GM21367 (cell line): Measurements from ENCODE around the gene PCTP.

ENCODE experiments used
- ATAC-seq: cut with Tn5 transposase; IDR thresholded peaks from one replicate; pipeline ENCODE4 v1.9.1; 2021; ENCODE audit not compliant: unreplicated experiment

PCTP gene

GRCh38 chr17:55727275-55727674 lies 23.6 kb upstream of the PCTP start:
- ATAC-seq: no peak

DNA sequence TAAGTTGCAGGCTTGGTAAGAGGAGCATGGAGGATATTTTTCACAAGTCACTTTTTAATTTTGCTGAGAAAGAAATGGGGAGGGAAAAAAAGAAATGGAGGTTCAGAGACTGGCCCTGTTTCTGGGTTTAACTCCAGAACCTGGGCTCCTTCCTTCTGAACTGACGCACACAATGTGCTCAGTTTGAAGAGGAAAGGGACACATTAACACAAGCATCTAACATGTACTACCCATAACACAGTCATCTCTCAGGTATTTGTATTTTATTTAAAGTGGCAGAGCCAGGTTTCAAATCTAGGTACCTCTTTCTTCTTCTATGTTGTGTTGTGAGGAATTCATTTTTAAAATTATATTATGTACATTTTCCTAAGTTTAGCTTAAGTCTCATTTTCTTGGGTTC lies 22.9 kb upstream of the PCTP start:
- no peak for ATAC-seq

DNA sequence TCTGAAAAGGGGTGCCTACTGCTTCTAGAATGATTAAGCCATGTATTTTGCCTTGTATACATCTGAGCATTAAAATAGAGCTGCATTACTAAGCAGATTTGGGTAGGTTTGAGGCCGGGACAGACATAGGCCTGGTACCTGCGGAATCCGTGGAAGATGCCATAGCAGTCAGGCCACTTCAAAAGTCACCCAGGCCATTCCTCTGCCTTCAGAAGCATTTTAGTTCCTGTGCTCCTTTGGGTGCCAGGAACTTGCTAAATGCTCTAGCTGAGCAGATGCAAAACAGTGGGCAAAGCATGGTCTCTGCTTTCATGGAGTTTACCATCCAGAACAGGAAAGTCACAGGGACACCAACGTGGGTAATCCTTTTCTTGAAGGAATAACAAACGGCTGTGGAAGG lies 22.5 kb upstream of the PCTP start:
- no peak for ATAC-seq

GRCh38 chr17:55728833-55729232 lies 22.0 kb upstream of the PCTP start:
- no peak for ATAC-seq

GRCh38 chr17:55729484-55729883 lies 21.4 kb upstream of the PCTP start:
- ATAC-seq: no peak

GRCh38 chr17:55730380-55730779 lies 20.5 kb upstream of the PCTP start:
- no peak for ATAC-seq

DNA sequence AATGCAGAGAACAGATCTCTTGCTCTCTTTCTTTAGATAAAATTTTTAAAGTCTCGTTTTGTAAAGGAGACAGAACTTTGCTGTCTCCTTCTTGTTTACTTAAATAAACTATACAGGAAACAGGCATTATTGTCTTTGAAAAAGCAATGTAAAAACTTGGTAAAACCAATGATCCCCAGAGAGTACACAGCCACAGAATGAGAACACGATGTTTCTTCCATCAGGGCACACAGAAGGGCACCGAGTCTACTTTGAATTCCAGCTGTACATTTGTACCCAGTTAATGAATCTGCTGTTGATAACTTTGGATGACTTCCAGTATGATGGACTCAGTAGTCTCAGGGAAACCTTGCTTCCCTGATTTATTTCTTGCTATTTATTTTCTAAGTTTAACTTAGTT lies 20.0 kb upstream of the PCTP start:
- no peak for ATAC-seq

DNA sequence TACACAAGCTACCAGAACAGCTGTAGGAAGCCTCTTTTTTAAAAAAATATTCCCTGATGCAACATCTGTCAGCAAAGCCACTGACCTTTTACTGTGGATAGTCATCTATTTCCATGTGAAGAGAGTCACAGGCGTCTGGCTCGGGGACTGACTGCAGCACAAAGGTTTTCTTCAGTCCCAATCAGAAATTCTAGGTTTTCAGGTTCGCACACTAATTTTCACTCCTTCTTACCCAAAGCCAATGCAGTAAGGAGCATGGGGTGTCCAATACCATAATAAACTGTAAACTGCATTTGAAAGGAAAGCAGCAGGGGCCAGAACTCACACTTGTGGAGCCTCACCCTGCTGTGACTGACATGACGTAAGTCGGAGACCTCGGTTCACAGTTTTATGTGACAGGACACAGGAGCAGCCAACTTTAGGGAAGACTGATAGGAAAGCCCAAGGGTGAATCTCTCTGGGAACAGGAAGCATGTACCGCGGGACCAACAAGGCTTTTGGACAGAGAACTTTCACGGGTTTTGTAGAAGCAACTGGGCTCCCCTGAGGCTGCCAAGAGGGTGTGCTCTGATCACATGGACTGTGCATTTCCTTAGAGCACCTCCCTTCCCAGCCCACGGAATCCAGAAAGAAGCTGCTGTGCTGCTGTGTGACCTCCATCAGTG lies 19.1 kb upstream of the PCTP start:
- no peak for ATAC-seq

GRCh38 chr17:55734128-55734781 lies 16.6 kb upstream of the PCTP start:
- no peak for ATAC-seq

DNA sequence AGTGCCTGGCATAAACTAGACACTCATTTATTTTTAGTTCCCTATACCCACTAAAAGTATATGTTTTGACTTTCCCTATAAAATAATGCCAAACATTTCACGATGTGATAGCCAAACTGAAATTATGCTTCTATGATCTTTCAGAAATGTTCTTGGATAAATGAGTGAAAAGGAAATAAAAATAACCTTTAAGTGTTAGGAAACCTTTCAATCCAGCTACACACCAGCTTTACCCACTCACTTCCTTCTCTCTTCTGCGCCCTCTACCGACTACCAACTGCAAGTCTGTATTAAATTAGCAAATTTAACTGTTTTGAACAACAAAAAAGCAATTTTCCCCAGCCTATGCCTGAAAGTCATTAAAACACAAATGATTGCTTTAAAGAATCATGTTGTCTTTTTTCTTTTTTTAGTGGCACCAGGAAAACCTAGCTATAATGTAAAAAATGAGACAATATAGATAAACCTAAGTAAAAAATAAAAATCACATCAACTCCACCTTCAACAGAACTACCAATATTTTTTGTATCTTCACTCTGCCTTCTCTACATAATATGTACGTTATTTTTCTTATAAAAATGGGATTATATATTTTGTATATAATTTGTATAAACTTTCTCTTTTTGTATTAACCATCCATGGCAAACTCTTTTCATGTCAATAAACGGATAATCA lies 15.0 kb upstream of the PCTP start:
- peak; percentile 55 for ATAC-seq

GRCh38 chr17:55737976-55738501 lies 12.8 kb upstream of the PCTP start:
- no peak for ATAC-seq

DNA sequence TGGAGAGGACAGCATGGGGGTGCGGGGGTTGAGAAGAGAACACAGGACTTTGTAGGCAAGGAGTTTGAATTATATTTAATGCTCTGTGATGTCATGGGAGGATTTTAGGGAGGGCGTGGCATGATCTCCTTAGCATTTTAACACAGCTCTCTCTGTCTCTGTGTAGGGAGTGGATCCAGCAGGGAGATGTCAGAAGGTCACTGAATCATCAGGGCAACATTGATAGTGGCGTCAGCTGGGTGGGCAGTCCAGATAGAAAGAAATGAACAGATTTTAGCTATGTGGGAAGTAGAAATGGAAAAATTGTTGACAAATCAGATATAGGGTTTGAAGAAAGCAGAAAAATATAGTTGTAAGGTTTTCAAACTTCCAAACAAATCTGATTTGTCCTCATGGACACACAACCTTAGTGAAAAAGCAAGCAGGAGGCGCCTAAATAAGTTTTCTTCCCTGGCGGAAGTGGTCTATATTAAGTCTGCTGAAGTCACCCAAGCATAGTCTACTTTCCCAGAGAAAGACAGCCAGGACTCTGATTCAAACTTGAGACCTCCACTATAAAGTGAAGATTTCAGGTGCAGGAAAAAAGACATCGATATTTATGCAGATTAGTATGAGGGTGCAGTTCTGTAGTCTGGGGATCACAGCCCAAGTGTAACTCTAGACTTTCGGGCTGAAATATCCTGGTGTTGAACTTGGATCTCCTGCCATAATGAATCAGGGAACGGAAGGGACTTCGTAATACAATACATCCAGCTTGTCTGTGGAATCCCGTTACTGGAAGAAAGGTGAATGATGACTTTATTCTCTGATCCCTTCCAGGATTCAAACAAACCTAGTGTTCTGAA lies 10.1 kb upstream of the PCTP start:
- ATAC-seq: no peak

- no peak for ATAC-seq
Observed at GRCh38 chr17:55741356-55741700, 9.5 kb upstream of the PCTP start.

- ATAC-seq: peak; percentile 95
Observed at GRCh38 chr17:55742272-55743102, 8.4 kb upstream of the PCTP start.

- no peak for ATAC-seq
Observed at GRCh38 chr17:55743103-55743679, 7.7 kb upstream of the PCTP start.

DNA sequence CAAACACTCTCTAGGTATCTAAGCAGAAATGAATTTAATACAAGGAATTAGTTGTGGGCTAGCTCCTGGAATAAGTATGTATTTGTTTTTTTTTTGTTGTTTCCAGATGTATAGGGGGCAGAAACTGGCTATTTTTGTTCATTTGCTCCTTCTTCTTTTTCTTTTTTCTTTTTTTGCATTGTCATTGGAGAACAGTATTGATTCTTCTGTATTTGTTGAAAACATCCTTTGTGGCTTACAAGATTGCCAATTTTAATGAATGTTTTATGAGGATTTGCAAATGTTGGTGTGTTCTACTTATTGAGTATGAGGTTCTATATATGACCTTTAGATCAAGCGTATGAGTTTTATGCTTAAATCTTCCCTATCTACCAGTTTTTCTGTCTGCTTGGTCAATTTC lies 5.6 kb upstream of the PCTP start:
- ATAC-seq: no peak

- ATAC-seq: no peak
Observed at GRCh38 chr17:55746466-55746865, 4.4 kb upstream of the PCTP start.

DNA sequence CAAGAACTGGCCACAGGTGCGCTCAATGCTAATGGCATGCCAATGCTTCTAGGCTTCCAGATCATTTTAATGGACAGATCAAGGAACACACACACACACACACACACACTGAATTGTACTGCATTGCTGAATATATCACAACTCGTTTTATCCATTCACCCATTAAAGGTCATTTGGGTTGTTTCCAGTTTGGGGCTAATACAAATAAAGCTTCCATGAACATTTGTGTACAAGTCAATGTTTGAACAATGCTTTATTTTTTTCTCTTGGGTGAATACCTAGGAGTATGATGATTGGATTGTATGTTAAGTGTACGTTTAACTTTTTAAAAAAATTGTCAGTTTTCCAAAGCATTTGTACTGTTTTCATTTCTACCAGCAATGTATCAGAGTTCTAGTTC lies 3.6 kb upstream of the PCTP start:
- no peak for ATAC-seq

DNA sequence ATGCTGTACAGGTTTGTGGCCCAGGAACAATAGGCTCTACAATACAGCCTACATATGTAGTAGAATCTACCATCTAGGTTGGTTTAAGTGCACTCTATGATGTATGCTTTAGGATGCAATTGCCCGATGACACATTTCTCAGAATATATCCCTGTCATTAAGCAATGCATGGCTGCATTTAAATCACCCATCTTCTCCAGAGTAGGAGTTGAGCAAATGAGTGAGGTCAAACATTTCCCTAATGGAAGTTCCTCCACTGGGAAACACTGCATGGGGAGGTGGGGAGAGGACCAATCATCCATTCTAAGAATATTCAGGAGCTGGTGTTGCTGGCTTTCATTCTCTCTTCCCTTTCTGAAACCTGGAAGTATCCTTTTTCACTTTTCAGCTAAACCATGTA lies 2.0 kb upstream of the PCTP start:
- ATAC-seq: no peak

DNA sequence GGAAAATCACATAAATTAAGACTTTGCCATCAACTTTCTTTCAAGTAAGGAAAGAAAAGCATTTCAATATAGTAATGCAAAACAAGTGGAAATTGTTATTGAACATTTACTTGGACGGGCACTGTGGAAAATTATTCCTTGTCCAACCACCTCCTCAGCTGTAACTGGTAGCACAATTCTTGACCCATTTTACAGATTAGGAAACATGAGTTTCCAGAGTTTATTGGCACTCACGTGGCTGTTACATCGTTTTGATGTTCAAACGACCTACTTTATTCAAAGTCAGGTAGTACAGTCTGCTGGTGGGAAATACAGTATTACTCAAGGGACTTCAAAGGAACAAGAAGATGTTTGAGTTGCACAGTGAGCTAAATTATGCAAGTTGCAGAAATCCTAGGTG lies 866 bp upstream of the PCTP start:
- ATAC-seq: no peak
